GM23338 (cell line): ENCODE measurements around the gene TTLL8. TPM values are rescaled to one million over a fixed set of nuclear protein-coding genes. Genes with fewer than 3 reads are reported as not detected.

ENCODE experiments used
- EZH2 ChIP-seq: fragments of 200-600 bp; sonication (generic); IDR thresholded peaks from one replicate; pipeline ENCODE4 v1.8.0; 2017; ENCODE audit warnings: antibody characterized with exemption, mild to moderate bottlenecking, low read depth; ENCODE audit not compliant: unreplicated experiment
- EZH2phosphoT487 ChIP-seq: fragments of 200-600 bp; sonication (generic); IDR thresholded peaks from one replicate; pipeline ENCODE4 v1.8.1; 2018; ENCODE audit warnings: antibody characterized with exemption; ENCODE audit not compliant: unreplicated experiment
- JUNB ChIP-seq: IDR thresholded peaks from one replicate; pipeline ENCODE4 v1.6.1; 2016; ENCODE audit warnings: antibody characterized with exemption; ENCODE audit not compliant: unreplicated experiment
- ZNF114 ChIP-seq: fragments of 250-450 bp; sonication (Bioruptor Pico); IDR thresholded peaks from 2 replicates; pipeline ENCODE4 v1.5.0; 2020; ENCODE audit warnings: mild to moderate bottlenecking, moderate library complexity
- polyA plus RNA-seq: library from polyadenylated mRNA; unstranded; fragments of >200 nt; fragmentation: Nextera tagmentation; extraction: Ambion mirVana; gene quantifications from 2 replicates; pipeline ENCODE4 v1.2.1, GENCODE V29; 2016
- total RNA-seq: library from RNA; depleted of rRNA; stranded (reverse); fragments of >200 nt; shearing (Covaris generic); gene quantifications from 2 replicates; pipeline ENCODE4 v1.2.3, GENCODE V29; 2014
- TF ChIP-seq, protein P1 (sequence below): fragments of 250-450 bp; sonication (Bioruptor Pico); IDR thresholded peaks from 2 replicates; pipeline ENCODE4 v1.5.0; 2020; ENCODE audit warnings: mild to moderate bottlenecking, moderate library complexity
- TF ChIP-seq, protein P2 (sequence below), 2 experiments: fragments of 200-600 bp in 1 of 2; sonication (generic) in 1 of 2; conservative IDR thresholded peaks; 2 replicates each; pipeline versions ENCODE4 v1.5.1 to v1.6.1; 2016 to 2017; ENCODE audit warnings: antibody characterized with exemption in 2 of 2, low read depth in 2 of 2, mild to moderate bottlenecking in 2 of 2, moderate library complexity in 1 of 2

Gene TTLL8
- total and polyA plus RNA-seq, 2 experiments from 2014 or later = not detected

DNA sequence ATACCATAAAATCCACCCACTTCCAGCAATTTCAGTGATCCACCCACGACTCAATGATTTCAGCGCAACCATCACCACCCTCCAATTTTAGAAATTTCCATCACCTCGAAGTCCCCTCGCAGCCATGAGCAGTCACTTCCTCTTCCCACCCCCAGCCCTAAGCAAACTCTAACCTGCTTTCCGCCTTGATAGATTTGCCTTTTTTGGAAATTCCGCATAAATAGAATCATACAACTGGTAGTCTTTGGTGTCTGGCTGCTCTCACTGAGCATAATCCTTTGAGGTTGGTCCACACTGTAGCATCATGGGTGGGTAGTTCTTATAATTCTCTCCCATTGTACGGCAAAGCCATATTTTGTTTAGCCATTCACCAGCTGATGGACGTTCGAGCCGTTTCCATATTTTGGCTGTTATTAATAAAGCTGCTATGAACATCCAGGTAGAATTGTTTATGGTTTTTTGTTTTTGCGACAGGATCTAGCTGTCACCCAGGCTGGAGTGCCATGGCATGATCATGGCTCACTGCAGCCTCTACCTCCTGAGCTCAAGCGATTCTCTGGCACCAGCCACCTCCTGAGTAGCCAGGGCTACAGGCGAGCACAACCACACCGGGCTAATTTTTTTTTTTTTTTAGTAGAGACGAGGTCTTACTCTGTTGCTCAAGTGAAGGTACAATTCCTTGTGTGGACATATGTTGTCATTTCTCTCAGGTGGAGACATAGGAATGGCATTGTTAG lies 81.5 kb downstream of the TTLL8 start (continued):
- TF ChIP-seq, protein P1, sequence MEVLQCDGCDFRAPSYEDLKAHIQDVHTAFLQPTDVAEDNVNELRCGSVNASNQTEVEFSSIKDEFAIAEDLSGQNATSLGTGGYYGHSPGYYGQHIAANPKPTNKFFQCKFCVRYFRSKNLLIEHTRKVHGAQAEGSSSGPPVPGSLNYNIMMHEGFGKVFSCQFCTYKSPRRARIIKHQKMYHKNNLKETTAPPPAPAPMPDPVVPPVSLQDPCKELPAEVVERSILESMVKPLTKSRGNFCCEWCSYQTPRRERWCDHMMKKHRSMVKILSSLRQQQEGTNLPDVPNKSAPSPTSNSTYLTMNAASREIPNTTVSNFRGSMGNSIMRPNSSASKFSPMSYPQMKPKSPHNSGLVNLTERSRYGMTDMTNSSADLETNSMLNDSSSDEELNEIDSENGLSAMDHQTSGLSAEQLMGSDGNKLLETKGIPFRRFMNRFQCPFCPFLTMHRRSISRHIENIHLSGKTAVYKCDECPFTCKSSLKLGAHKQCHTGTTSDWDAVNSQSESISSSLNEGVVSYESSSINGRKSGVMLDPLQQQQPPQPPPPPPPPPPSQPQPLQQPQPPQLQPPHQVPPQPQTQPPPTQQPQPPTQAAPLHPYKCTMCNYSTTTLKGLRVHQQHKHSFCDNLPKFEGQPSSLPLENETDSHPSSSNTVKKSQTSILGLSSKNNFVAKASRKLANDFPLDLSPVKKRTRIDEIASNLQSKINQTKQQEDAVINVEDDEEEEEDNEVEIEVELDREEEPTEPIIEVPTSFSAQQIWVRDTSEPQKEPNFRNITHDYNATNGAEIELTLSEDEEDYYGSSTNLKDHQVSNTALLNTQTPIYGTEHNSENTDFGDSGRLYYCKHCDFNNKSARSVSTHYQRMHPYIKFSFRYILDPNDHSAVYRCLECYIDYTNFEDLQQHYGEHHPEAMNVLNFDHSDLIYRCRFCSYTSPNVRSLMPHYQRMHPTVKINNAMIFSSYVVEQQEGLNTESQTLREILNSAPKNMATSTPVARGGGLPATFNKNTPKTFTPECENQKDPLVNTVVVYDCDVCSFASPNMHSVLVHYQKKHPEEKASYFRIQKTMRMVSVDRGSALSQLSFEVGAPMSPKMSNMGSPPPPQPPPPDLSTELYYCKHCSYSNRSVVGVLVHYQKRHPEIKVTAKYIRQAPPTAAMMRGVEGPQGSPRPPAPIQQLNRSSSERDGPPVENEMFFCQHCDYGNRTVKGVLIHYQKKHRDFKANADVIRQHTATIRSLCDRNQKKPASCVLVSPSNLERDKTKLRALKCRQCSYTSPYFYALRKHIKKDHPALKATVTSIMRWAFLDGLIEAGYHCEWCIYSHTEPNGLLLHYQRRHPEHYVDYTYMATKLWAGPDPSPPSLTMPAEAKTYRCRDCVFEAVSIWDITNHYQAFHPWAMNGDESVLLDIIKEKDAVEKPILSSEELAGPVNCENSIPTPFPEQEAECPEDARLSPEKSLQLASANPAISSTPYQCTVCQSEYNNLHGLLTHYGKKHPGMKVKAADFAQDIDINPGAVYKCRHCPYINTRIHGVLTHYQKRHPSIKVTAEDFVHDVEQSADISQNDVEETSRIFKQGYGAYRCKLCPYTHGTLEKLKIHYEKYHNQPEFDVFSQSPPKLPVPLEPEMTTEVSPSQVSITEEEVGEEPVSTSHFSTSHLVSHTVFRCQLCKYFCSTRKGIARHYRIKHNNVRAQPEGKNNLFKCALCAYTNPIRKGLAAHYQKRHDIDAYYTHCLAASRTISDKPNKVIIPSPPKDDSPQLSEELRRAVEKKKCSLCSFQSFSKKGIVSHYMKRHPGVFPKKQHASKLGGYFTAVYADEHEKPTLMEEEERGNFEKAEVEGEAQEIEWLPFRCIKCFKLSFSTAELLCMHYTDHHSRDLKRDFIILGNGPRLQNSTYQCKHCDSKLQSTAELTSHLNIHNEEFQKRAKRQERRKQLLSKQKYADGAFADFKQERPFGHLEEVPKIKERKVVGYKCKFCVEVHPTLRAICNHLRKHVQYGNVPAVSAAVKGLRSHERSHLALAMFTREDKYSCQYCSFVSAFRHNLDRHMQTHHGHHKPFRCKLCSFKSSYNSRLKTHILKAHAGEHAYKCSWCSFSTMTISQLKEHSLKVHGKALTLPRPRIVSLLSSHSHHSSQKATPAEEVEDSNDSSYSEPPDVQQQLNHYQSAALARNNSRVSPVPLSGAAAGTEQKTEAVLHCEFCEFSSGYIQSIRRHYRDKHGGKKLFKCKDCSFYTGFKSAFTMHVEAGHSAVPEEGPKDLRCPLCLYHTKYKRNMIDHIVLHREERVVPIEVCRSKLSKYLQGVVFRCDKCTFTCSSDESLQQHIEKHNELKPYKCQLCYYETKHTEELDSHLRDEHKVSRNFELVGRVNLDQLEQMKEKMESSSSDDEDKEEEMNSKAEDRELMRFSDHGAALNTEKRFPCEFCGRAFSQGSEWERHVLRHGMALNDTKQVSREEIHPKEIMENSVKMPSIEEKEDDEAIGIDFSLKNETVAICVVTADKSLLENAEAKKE (CRISPR knock-in tag) = no peak
- no peak for TF ChIP-seq ZNF114
- TF ChIP-seq, protein P2, sequence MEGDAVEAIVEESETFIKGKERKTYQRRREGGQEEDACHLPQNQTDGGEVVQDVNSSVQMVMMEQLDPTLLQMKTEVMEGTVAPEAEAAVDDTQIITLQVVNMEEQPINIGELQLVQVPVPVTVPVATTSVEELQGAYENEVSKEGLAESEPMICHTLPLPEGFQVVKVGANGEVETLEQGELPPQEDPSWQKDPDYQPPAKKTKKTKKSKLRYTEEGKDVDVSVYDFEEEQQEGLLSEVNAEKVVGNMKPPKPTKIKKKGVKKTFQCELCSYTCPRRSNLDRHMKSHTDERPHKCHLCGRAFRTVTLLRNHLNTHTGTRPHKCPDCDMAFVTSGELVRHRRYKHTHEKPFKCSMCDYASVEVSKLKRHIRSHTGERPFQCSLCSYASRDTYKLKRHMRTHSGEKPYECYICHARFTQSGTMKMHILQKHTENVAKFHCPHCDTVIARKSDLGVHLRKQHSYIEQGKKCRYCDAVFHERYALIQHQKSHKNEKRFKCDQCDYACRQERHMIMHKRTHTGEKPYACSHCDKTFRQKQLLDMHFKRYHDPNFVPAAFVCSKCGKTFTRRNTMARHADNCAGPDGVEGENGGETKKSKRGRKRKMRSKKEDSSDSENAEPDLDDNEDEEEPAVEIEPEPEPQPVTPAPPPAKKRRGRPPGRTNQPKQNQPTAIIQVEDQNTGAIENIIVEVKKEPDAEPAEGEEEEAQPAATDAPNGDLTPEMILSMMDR (conservative IDR thresholded peaks at IDR 0.05; ENCODE audit: low read depth in 2 of 2) = no peak
- TF ChIP-seq EZH2phosphoT487 = no peak
- no peak for TF ChIP-seq EZH2
- no peak for TF ChIP-seq JUNB
